KBM-7 (cell line): ENCODE measurements around the gene MROH2B.

Source experiments
- DNase-seq: peaks from one replicate; pipeline ENCODE4 v3.0.0-alpha.2; 2015
- in situ Hi-C: fragments of 300-500 bp; cut with MboI; formaldehyde crosslinking; loops from 2 replicates; pipeline ENCODE4 v1.14.3; 2020; ENCODE audit warnings: low sequenced_read_pairs, low pct_unique_long_range_greater_than_20kb, mixed read lengths

Gene MROH2B

DNA sequence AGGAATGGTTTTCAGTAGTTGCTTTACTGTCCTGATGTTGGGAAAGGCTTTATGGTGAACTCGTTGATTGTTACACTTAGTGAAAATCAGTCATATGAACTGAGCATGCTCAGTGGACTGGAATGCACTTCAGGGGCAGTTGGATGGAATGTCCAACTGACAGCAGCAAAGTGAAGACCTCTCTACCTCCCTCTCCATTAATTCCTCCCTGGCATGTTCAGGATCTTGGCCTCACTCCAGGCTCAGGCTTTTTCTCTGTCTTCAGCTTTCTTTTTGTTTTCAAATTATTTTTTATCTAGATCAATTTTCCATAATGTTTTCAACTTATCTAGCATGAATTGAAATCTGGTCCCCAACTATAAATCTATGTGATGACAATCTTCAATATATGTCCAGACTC, at the start of gene MROH2B:
TSS of gene MROH2B (minus strand) at position 101 of the 400 bp plus-strand sequence. CDS start 490 bp downstream, outside the sequence.
- DNase-seq: no peak
- in situ Hi-C loops: no loop called here

DNA sequence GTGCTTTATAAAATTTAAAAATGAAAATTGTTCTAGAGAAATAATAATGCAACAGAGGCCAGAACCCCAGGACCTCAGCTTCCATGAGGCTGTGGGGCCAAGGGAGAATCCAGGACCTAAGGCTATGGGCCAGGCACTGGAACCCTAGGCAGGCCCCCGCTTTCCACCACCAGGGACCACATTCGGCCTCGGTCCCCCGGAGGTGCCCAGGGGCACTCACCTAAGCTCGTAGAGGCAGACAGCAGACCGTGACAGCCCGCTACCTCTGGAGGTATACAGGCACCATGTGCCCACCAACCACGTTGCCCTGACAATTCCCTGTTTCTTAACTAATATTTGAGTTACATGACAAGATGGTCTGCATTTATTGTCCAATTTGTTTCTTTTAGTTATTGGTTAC, 49.5 kb upstream of the MROH2B start:
- in situ Hi-C loops: no loop called here

DNA sequence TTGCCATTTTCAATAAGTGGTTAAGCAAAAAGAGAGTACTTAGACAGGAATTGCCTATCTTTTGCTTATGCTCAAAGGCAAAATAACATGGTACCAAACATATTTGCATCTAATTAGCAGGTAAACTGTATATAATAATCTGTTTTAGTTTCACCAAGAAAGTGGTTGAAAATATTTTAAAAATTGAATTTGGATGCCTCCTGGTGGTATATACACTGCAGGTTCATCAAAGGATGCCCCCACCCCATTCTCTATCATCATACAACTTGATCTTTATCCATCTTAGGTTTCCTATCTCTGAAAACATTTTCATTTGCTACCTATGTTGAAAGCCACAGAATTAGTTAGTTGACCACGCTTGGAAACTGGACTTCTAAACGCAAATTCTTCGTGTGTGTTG, 47.0 kb upstream of the MROH2B start:
- in situ Hi-C loops: no loop called here
- DNase-seq: no peak

More for the DNA sequence above, 49.5 kb upstream of the MROH2B start:
- DNase-seq: no peak

DNA sequence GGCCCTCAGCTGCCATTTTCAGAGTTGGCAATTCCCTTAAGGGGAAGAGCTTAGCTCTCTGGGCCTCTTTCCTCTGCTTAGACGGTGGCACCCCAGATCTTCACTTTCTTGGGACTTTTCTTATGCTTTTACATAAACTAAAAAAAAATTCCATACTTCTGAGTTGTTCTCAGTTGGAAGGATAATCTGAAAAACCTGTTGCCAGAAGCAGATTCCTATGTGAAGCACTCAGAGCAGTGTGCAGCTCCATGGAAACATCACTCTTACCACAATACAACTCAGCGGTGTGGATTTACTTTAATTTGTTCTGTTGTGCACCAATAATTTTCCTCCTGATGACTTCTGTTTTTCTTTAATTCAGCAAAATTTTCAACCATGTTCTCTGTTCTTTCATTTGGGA, 44.1 kb upstream of the MROH2B start:
- in situ Hi-C loops: no loop called here
- DNase-seq: no peak

DNA sequence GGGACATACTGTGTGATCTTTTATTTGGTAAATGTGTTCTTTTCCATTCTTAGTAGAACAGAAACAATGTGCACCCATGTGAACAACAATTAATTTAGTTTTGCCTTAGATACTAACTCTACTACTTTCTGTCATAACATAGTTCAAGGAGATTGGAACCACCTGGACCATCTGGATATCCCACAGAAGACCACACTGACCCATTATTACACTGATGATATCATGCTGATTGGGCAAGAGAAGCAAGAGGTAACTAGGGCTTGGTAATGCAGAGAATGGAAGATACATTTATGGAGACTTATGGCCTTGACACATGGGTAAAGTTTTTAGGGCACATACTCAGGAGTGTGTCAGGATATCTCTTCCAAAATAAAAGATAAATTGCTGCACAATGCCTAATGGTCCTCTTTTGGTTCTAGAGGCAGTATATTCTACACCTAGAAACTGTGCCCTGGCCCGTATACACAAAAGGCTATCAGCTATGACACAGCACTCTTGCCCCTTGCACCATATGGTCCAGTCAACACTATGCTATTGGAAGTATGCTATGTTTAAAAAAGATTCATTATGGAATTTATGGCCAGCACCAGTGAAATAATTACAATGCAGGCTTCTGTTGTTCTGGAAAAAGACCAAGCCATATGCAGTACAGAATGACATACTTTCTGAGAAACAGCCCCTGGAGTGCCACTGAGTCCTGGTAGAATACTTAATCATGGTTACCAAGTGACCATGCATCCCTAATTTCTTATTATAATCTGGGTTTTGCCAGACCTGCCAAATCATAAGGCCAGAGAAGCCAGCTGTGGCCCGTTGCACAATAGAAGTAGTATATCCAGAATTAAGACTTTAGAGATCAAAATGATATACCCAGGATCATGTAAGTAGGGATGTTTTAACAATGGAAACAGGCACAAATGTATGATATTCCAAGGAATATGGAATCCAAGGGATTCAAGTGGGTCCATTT, 41.6 kb upstream of the MROH2B start:
- in situ Hi-C loops: no loop called here
- DNase-seq: no peak

DNA sequence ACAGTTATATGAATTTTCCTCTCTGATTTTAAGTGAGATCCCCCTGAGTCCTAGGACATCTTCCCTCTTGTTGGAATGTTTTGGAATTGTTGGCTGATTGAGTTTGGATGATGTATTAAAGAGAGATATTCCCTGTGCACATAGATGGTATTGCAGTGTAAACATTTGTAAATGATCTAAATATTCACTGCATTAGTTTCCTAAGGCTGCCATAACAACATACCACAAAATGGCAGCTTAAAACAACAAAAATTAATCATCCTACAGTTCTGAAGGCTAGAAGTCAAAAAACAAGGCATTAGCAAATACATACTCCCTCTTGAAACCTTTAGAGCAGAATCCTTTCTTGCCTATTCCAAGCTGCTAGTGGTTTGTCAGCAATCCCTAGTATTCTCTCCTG, 38.0 kb upstream of the MROH2B start:
- in situ Hi-C loops: no loop called here
- DNase-seq: no peak

DNA sequence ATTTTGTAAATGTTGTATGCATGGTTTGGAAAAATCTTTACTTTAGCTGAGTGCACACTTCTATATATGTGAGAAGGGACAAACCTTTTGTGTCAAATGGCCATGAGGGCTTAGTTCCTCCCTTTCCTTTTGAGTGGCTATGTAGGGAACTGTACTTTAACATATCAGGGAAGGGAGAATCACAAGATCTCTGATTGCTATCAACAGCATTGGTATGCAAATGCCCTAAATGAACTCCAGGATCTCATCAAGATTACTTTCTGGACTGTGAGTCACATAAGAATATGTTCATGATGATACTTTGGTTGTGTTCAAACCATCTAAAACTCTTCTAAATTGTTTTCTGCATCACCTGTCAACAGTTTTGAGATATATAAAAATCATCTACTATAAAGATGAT, 31.2 kb upstream of the MROH2B start:
- in situ Hi-C loops: no loop called here
- DNase-seq: no peak

DNA sequence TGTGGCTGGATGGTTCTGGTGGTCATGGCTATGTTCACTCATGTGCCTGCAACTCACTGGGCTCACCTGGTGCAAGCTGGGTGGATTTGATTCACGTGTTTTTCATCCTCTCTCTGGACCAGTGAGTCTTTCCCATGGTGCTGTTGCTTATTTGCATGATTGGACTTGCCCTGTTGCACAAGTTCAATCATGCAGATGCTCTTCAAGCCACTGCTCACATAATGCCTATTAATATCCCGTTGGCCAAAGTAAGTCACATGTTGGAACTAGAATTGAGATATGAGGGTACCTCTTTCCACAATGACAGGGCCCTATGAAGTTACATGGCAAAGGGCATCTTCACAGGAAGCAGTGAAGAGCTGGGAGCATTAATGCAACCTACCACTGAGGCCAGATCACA, 26.5 kb upstream of the MROH2B start:
- in situ Hi-C loops: no loop called here

DNA sequence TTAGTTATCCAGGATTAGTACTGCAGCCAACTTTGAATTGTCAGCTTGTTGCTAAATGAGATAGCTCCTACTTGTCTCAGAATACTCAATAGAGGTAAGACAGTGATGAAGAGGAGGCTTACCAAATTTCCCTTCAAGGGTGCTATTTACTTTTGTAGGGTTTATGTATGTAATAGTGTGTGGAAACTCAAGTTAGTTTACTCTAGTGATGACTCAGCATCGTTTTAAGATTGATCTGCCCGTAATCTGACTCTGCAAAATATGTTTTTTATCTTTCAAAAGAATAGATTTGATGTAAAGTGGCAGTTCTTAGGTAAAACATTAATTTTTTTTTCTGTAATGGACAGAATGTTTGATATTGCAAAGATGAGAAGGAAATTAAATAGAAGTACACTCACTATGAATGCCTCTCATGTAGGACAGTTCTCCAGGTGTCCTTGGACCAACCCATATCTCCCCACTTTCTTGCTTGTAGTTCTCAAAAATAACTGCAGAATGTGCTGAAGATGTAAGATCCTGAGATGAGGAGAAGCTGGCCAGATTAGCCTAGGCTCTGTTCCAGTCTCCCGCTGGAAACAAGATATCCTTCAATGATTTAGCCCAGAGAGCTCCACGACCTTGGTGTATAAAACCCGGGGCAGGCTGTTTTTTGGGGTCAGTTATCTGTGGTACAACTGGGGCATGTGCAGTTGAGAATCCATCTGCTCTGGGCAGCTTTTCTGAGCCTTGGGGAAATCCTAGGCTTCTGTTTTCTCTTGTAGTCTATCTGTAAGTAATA, 24.4 kb upstream of the MROH2B start:
- DNase-seq: no peak
- in situ Hi-C loops: no loop called here

More for the DNA sequence above, 26.5 kb upstream of the MROH2B start:
- DNase-seq: no peak

DNA sequence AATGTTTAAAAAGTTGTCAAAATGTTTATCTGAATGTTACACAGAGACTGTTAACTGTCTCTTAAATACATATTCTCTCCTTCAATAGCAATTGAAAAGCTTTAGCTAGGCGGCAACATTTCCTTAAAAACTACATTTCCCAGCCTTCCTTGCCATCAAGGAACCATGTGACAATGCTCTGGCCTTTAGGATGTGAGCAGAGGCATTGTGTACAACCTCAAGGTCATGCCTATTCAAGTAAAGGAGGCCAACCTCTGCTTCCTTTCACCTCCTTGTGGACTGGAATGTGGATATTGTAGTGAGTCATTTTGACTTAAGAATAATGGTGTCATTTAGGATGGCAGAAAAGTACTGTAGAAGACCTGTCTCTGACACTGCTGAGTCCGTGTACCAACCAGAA, 23.7 kb upstream of the MROH2B start:
- DNase-seq: no peak
- in situ Hi-C loops: no loop called here

DNA sequence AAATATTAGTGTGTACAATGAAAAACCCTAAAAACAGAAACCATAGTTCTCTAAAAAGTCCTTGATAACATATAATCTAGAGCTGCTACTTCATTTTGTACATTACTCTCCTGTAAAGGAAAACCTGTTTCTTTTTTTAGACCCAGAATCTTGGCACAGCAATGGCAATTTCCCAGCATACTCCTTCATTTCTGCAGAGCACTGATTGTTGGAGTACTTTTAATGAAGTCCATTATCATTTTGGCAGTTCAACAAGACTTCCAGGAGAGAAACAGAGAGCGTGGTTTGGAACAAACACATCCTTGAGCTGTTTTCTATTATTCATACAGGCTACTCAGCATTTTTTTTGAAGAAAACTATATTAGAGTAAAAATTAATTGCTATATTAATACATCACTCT, 22.7 kb upstream of the MROH2B start:
- DNase-seq: no peak
- in situ Hi-C loops: no loop called here

DNA sequence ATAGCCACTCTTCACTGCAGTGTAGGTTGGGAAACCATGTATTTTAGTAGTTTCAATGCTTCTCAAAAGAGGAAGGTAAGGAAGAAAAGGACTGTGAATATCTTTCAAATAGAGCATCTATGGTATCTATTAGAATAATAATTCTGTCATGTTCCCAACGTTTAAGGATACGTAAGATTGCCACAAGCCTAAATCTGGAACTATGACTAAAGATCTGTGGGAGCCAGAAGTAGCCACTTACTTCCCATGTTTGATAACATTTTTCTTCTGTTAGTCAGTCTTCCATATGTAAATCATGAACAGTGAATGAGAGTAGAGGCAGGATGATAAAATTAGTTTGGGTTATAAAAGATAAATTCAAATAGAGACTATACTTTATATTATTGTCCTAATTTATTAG, 16.3 kb upstream of the MROH2B start:
- in situ Hi-C loops: no loop called here

DNA sequence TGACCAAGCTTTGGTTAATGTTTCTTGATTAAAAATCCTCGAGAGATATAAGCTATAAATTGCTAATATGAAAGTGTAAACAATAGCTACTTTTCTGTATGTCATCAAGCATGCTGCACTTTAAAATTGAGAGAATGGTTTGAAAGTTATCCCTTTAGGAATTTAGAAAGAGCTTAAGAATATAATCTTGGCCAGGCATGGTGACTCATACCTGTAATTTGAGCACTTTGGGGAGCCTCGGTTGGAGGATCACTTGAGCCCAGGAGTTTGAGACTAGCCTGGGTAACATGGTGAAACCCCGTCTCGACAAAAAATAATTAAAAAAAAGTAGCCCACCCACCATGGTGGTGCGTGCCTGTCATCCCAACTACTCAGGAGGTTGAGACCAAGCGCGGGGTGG, 12.2 kb upstream of the MROH2B start:
- no peak for DNase-seq
- in situ Hi-C loops: no loop called here

More for the DNA sequence above, 16.3 kb upstream of the MROH2B start:
- no peak for DNase-seq

DNA sequence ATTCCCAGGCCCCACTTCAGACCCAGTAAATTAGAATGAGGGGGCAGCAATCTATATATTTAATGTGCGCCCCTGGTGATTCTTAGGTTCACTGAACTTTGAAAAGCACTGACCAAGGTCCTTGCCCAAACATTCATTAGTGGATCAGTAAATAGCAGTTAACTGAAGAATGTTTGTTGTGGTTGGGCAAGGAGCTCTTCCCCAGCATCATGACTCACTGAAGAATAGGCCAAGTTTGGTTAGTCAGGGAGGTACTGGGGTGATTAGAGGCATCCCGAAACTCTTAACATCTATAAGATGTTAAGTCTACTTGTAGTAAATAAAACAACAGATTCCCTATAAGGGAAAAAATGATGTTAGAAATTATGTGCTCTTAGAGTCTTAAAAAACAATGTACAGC, 833 bp upstream of the MROH2B start:
- DNase-seq: no peak
- in situ Hi-C loops: no loop called here

DNA sequence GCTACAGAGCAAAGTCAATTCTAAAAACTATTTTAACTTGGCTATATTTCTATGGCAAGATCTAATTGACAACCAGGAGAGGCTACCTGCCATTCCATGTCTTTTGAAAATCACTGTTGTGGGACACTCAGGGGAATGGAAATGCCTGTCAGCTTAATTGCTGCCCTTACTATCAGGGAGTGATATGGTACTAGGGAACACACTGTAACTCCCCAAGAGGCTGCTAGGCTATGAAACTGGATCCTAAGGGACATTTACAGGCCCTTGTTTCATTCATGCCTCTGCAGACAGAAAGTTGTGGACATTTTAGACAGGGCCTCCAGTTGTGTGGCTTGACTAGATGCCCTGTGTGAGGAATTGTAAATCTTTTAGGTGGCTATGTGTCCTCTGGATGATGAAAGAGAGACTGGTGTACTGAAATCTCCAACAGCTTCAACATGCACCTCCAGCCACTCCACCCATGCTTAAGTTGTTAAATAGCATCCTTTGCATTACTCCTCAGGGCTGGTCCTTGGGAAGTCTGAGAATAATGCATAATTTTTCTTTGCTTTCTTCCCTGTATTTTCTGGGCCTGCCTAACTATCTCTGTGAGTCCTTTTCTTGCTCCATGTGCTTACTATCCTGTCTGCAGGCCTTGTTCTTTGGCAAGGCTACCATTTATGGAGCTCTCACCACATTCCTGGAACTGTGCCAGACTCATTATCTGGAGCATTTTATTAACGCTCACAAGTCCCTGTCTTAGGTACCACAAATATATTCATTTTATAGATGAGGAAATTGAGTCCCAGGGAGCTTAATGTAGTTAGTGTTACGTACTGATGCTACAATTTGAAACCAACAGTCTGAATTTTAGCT, 3.2 kb downstream of the MROH2B start:
- no peak for DNase-seq
- in situ Hi-C loops: no loop called here

DNA sequence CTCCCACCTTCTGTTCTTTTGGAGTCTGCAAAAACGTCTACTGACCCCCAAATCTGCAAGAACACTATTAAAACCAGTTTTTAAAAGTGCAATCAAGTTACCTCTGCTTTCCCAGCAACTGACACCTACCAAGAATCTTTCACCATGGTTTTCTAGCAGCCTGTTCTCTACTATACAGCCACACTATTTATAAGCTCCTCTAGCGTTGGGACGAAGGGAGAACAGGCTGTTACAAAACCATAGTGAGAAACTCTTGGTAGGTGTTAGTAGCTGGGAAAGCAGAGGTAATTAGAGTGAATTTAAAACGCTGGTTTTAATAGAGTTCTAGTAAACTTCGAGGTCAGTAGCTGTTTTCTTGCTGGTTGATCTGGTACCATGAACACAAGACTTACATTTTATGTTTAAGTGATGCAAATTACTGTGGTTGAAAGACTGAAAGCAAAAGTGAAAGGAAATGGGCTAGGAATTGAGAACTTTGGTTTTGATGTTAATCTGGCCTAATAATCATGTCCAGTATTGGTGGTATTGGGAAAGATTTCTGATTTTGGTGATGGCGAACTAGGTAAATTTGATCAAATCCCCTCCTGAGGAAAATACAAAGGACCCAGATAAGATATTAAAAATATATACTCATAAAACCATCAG, 5.3 kb downstream of the MROH2B start:
- DNase-seq: no peak
- in situ Hi-C loops: no loop called here

DNA sequence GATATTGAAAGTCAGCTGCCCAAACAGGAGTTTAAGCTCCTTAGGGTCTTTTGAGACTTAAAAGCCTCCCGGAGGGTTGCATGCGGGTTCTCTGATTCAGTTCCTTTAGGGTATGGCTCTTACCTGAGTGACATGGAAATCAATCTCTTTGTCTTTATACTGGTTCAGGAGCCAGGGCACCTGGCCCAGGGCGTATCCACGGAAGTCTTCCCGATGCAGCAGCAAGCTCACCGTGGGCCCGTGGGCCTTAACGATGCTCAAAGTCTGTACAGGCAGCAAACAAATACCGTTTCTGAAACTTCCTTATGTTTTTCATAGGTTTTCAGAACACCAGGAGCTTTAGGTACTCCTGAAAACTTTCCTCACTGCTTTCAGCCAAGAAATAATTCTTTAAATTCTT, 13.2 kb downstream of the MROH2B start:
- DNase-seq: no peak
- in situ Hi-C loops: no loop called here

DNA sequence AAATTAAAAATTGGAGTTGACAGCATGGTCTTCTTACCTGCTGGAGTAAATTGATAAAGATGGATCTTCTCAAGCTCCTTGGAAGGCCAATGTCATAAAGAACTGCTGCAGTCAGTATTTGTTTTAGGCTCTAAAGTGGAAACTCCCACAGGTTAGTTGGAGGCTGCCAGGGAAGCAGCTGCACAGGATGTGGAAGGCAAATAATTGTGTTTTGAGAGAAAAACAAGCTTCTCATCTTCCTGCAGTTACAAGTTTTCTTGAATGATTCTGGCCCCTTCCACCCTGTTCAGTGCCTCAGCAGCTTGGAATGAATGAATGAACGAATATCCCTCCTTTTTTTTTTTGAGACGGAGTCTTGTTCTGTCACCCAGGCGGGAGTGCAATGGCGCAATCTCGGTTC, 13.9 kb downstream of the MROH2B start:
- in situ Hi-C loops: no loop called here

DNA sequence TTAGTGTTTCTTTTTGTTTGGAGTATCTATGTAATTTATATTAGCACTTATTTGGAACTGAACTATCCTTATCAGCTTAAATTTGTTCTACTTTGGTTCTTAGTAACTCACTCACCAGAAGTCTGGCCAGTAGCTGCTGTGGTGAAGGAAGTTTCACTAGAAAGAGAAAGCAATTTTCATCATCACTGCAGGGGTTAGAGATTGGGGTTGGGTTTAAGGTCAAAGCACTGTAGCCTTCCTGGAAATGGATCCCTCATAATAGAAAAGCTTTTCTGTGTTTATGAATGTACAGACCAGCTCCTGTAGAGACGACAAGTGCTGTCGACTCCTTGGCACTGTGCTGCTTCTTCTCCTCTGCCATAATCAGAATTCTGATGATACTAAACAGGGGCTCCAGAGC, 22.2 kb downstream of the MROH2B start:
- in situ Hi-C loops: no loop called here
- no peak for DNase-seq

More for the DNA sequence above, 13.9 kb downstream of the MROH2B start:
- no peak for DNase-seq
